PC-9 (cell line): ENCODE measurements around the gene MYO1E.

Source experiments
- CTCF ChIP-seq: fragments of 200-600 bp; sonication (generic); conservative IDR thresholded peaks from 2 replicates; pipeline ENCODE4 v1.6.1; 2017; ENCODE audit warnings: mixed run types, antibody characterized with exemption, mild to moderate bottlenecking, moderate library complexity
- EZH2 ChIP-seq: fragments of 200-600 bp; sonication (generic); IDR thresholded peaks from 2 replicates; pipeline ENCODE4 v1.8.0; 2017; ENCODE audit warnings: antibody characterized with exemption, low read depth

GRCh38 chr15:59203657-59204056, 169.0 kb downstream of the MYO1E start:
- TF ChIP-seq EZH2 (no peak), CTCF (no peak)
